ENCODE data around the gene VAMP5.

DNA sequence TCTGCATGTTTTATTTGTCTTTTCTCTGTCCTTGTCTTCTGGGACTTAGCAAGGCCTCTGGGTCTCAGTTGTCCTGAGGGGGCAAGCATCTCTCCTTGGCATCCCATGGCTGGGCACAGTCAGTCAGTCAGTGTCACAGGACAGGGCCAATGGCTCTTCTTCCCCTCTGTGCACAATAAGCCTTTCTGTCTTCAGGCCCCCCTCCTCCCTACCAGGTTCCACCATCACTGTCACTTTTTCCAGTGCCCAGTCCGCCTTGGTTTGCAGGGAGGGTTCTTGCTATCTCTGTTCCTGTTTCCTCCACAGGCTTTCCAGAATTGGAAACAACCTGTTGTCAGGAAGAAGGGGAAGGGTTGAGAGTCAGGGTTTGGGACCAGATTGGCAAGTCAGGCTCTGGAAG, 1.7 kb upstream of the VAMP5 start:
- no peak for TF ChIP-seq POLR2A (IDR thresholded peaks at IDR 0.05)
- TF ChIP-seq CTCF (IDR thresholded peaks at IDR 0.05), result no peak
- TF ChIP-seq POLR2AphosphoS5 (IDR thresholded peaks at IDR 0.05), result no peak
- TF ChIP-seq EP300 (IDR thresholded peaks at IDR 0.05), result no peak
